HG03103 (cell line): ENCODE results near the gene DECR2.
A peak's percentile ranks its signal among the peaks of the same experiment; 100 is the strongest.
"Not testable (repeated sequence)": the region's sequence is repeated elsewhere in the genome, so short reads cannot be mapped to it uniquely, and the experiment has no call there.

Experiments used
- ATAC-seq: cut with Tn5 transposase; IDR thresholded peaks from one replicate; pipeline ENCODE4 v1.9.1; 2021; ENCODE audit warnings: low read depth; ENCODE audit not compliant: unreplicated experiment

The DECR2 gene

DNA sequence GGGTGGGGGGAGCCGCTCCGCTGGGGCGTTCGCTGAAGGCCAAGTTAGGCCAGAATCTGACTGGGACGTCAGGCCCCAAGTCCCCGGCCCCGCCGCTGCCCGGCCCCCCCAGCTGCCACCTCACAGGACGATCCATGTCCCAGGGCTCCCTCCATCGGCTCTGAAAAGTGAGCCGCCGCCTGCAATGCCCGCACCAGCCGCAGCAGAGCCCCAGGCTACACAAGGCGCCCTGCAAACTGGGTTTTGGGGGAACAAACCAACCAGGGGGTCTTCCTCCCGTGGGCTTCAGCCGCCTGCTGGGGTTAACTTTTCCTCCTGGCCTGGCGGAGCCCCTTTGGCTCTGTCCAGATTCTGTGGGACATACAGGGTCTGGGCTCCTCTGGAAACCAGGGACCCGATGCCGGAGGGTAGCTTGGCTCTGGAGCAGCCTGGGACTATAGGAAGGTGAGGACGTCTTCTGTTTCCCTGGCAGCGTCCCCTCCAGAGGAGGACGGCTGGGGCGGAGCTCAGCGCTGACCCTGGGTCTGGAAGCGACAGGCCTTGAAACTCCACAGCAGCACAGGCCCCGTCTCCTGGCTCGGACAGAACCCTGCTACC lies 3.9 kb upstream of the DECR2 start:
- no peak for ATAC-seq

DNA sequence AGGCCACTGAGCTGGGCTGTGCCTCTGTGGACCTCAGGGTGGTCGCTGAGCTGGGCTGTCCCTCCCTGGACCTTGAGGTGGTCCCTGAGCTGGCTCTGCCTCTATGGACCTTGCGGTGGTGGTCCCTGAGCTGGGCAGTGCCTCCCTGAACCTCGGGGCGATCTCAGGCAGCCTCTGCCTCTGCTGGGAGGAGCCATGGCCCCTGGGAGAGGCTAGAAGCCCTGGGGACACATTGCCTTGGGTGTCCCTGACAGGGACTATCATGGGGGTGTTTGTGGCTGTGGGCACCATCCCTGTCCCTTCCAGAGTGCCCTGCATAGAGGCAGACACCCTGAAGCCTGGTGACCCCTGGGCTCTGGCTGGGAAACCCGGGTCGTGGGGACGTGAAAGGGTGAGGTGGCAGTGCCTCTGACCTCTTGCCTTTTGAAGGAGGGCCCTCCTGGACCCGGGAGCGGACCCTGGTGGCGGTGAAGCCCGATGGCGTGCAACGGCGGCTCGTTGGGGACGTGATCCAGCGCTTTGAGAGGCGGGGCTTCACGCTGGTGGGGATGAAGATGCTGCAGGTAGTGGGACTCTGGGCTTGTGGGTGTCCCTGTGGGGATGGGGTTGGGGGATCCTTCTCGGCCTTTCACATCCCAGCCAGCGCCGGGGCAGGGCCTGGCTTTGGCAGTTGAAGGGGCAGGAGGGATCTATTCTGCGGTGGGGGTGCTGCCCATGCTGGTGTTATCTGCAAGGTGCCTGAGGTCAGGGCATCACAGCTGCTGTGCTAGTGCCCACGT lies 2.9 kb upstream of the DECR2 start:
- ATAC-seq, result no peak

DNA sequence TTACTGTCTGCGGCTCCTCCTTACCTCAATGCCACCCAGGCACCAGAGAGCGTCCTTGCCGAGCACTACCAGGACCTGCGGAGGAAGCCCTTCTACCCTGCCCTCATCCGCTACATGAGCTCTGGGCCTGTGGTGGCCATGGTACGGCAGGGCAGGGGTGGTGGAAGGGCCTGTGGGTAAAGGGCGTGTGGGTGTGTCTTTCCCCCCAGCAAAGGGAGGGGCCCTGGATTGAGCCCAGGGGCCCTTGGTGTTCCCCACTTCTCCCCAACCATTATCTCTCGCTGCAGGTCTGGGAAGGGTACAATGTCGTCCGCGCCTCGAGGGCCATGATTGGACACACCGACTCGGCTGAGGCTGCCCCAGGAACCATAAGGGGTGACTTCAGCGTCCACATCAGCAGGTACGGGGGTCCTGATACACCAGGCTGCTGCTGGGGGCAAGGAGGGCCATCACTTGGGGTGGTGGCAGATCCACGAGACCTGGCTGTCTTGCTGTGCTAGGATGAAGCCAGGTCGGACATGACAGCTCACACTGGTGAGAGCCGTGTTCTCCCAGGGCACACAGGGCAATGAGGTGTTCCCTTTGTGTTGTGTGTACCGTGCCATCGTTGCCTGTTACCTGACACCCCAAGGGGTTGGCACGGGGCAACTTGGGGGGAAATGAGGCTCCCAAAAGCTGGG lies 2.2 kb upstream of the DECR2 start:
- no peak for ATAC-seq

DNA sequence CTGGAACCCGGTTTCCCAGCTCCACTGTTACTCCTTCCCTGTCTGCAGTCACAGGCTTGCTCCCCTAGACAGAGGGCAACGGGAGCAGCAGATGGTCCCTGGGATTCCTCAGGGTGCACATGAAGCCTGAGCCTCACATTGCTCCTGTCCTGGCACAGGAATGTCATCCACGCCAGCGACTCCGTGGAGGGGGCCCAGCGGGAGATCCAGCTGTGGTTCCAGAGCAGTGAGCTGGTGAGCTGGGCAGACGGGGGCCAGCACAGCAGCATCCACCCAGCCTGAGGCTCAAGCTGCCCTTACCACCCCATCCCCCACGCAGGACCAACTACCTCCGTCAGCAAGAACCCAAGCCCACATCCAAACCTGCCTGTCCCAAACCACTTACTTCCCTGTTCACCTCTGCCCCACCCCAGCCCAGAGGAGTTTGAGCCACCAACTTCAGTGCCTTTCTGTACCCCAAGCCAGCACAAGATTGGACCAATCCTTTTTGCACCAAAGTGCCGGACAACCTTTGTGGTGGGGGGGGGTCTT lies 1.6 kb upstream of the DECR2 start:
- no peak for ATAC-seq

DNA sequence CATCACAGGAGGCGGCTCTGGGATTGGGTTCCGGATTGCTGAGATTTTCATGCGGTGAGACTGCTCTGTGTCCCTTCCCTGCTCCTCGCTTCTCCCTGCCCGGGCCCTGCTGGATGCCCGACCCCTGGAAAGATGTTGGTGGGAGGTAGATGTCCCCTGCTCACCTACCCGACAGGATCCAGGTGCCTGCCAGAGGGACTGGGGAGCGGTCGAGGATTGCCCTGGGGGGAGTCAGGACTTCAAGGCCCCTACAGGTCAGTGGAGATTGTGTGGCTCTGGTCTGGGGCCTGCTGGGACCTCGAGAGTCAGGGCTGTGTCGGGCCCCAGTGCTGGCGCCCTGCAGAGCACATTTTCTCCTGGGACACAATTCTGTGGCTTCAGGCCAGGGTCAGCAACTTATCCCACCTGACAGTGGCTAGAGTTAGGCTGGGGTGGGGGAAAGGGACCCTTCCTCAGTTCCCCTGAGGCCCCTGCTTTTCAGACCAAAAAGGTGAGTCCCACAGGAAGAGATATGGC lies 3.3 kb downstream of the DECR2 start:
- no peak for ATAC-seq

DNA sequence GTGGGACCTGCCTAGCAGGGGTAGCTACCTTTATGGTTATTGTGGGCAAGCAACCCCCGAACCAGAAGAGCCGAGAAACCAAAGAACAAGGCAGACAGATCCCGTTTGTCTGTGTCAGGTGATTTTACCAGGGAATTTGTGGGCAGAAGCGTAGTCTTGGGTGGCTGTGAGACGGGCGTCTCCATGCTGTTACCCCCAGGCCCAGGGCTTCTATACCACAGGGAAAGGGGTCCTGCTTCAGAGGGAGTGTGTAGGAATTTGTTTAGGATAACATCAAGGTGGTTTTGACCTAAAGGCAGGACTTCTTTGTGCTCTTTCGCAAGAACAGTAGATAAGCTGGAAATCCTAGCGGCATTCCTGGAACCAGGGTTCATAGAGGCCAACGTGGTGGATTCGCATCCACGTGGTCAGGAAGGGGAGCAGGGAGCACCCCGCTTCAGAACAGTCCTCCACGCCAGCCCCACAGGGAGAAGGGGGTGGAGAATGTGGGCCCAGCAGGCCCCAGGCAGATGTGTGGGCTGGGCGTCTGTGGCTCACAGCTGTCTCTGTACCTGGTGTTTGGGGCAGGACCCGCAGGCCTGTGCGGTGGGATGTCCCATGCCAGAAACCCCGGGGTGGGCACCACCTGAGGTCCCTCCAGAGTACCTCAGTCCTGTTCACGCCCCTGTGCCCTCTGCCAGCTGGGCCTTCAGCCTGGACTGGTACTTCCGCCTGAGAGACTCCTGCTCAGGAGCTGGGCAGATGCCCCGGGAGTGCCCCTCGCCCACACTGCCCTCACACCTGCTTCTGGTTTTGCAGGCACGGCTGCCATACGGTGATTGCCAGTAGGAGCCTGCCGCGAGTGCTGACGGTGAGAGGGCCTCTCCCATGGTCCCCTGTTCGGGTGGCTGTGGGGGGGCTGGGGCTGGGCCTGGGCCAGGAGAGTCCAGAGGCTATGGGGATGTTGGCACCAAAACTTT lies 4.1 kb downstream of the DECR2 start:
- ATAC-seq, result no peak

DNA sequence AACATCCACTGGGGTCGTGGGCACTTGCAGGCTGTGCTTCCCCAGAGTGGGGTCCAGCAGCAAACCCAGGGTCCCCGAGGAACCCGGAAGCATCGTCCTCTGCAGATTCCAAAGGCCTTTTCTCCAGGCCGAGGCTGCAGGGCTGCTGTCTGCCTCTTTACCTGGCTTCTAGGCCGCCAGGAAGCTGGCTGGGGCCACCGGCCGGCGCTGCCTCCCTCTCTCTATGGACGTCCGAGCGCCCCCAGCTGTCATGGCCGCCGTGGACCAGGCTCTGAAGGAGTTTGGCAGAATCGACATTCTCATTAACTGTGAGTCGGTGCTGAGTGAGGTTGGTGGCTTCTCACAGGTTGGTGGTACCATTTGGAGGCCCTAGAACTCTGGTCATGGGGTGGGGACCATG lies 5.6 kb downstream of the DECR2 start:
- no peak for ATAC-seq

DNA sequence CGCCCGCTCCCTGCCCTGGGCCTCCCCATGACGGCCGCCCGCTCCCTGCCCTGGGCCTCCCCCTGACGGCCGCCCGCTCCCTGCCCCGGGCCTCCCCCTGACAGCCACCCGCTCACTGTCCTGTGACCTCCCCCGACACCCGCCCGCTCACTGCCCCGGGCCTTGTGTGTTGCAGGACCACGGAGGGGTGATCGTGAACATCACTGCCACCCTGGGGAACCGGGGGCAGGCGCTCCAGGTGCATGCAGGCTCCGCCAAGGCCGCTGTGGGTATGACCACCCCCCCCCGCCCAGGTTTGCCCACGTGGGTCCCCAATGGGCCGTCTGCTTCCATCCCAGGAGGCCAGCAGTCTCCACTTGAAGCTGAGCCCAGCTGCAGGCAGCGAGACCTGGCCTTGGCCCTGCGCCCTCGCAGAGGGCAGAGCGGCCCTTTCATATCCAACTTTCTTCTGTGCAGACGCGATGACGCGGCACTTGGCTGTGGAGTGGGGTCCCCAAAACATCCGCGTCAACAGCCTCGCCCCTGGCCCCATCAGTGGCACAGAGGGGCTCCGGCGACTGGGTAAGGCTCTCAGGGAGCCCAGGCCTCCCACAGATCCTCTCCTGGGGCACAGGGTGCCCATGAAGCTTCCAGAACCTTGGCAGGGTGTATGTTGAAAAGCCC lies 9.0 kb downstream of the DECR2 start:
- ATAC-seq, result no peak

DNA sequence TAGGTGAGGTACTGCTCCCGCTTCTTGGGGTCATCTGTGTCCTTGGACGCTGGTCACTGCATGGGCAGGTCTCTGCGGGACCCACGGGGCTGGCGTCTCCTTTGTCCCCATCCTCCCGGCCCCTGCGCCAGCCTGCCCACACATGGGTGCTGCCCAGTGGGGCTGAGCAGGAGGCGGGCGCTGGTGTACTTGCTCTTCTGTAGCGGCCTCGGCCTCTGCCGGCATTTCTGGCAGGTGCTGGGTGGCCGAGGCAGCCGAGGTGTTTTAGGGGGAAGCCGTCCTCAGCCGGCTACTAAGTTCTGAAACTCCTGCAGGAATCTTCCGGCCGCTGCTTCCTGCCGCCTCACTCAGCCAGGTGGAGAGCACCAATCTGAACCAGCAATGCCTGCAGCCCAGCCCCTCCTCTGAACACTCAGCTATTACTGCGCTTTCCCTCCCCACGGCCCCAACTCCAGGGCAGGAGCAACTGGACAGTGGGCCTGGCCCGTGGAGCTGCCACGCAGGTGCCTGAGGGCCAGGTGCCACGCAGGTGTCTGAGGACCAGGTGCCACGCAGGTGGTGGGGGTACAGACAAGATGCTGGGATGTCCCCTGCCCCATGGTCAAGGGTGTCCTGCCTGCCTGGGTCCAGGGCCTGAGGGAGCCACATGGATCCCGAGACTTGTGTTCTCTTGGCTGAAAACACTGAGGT lies 10.0 kb downstream of the DECR2 start:
- no peak for ATAC-seq

DNA sequence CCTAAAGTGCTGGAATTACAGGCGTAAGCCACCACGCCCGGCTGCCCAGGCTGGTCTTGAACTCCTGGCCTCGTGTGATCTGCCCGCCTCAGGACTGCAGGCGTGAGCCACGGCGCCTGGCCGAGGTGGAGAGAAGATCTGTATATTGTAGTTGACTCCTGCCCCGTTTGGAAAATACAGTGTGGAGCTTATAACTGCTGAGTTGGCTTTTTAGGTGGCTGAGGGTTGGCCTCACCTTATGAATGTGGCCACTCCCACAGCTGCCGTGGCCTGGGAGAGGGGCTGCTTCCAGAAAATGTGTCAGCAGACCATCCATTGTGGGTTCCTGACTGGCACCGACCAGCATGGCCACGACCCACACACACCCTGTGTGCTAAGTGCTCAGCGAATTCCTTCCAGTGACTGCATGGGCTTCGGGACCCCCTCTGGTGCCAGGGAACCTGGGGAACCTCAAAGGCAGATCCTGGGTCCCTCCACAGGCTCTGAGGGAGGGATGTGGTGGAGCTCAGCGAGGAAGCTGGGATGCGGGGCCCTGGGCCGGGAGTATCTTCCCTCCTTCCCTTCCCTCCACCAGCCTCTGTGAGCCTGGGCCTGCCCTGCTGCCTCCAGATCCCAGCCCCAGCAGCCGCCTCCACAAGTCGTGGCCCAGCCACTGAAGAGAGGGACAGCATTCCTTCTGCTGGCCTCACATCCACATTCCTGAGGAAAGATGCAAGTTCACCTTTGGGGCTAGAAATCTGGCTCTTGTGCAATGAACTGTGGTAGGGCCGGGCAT lies 12.9 kb downstream of the DECR2 start:
- ATAC-seq, result no peak

DNA sequence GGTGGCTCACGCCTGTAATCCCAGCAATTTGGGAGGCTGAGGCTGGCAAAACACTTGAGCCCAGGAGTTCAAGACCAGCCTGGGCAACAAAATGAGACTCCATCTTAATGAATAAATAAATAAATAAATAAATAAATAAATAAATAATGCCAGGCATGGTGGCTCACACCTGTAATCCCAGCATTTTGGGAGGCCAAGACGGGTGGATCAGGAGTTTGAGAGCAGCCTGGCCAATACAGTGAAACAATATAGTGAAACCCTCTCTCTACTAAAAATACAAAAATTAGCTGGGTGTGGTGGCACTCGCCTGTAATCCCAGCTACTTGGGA lies 13.4 kb downstream of the DECR2 start:
- not testable (repeated sequence) for ATAC-seq

DNA sequence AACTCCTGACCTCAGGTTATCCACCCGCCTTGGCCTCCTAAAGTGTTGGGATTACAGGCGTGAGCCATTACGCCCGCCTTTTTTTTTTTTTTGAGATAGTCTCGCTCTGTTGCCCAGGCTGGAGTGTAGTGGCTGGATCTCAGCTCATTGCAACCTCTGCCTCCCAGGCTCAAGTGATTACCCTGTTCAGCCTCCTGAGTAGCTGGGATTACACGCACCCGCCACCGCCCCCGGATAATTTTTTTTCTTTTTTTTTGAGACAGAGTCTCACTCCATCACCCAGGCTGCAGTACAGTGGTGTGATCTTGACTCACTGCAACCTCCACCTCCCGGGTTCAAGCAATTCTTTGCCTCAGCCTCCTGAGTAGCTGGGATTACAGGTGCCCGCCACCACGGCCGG lies 20.5 kb downstream of the DECR2 start:
- not testable (repeated sequence) for ATAC-seq

DNA sequence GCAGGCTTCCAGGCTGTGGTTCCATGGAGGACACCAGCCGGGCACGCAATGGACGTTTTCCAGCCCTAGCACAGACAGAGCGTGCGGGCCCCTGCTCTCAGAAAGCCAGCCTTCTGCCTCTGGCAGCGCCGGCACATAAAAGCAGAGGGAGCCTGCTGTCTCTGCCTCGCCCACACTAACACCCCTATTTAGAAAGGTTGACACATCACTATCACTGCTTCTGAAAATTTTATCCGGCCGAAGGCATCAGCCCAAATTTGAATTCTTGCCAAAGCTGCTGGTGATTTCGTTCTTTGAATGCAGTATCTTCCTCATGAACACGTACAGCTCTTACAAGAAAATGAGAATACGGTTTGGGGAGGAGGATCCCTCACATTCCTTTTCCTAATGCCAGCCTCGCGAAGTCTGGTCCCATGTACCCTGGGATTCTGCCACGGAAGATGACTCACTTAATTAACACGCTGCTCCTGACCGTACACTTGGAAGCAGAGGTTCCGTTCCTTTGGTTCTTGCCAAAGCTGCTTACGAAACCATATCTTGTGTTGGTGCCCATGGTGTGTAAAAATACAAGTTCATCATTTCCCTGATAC lies 22.4 kb downstream of the DECR2 start:
- no peak for ATAC-seq

DNA sequence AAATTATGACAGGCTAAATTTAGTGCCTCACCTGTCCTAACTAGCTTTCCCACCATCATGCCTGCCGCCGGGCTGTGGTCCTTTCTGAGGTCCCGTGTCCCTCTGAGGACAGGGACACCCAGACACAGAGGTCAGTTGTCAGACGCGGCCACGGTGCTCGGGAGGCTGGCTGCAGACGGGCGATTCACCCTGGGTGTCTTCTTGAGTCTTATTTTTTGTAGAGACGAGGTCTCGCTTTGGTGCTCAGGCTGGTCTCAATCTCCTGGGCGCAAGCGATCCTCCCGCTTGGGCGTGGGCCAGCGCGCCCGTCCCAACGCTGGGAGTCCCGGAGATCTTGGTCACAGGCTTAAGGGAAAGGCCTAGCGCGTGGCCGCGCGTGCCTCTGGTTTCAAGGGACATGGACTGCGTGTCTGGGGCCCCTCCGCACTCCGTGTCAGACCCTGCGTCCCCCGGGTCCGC lies 23.0 kb downstream of the DECR2 start:
- no peak for ATAC-seq

DNA sequence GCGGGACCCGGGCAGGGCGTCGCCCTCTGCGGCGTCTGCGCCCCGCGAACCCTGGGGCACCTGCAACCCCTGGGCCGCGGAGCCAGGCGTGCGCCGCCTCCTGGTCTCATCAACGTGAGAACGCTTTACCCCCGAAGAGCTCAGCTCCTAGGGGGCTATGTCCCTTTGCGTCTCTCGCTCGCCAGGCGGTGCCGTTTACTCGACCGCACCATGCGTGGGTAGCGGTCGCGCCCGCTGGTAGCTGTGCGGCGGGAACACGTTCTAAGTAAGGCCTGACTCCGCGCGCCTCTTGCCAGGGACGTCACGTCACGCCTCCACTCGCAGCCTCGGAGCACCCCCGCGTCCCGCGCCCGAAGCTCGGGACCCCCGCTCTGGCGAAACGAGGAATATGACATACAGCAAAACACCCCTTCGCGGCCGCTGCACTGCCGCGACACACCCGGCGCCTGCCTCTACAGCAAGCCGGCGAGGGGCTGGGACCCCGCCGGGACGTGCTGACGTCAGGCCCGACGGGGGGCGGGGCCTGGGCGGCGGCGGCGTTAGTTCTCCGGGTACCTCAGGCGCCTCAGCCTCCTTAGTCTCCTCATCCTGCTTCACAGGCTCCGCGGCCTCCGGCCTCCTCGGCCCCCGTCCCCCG lies 23.5 kb downstream of the DECR2 start, which contains the start of gene RAB11FIP3:
TSS of gene RAB11FIP3 (plus strand) at position 568 of the 637 bp plus-strand sequence. CDS start 358 bp downstream, outside the sequence.
- peak; percentile 83 for ATAC-seq

DNA sequence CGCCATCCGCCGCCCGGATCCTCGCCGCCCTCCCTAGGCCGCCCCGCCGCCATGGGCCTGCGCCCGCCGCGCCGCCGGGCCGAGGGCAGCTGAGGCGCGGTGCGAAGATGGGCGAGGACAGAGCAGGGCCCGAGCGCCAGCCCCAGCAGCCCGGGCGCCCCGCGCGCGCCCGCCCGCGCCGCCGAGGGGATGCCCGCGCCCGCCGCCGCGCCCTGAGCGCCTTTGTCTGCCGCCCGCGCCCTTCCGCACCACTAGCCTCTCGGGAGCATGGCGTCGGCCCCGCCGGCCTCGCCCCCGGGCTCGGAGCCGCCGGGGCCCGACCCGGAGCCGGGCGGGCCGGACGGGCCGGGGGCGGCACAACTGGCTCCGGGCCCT lies 24.0 kb downstream of the DECR2 start:
- ATAC-seq, result no peak

DNA sequence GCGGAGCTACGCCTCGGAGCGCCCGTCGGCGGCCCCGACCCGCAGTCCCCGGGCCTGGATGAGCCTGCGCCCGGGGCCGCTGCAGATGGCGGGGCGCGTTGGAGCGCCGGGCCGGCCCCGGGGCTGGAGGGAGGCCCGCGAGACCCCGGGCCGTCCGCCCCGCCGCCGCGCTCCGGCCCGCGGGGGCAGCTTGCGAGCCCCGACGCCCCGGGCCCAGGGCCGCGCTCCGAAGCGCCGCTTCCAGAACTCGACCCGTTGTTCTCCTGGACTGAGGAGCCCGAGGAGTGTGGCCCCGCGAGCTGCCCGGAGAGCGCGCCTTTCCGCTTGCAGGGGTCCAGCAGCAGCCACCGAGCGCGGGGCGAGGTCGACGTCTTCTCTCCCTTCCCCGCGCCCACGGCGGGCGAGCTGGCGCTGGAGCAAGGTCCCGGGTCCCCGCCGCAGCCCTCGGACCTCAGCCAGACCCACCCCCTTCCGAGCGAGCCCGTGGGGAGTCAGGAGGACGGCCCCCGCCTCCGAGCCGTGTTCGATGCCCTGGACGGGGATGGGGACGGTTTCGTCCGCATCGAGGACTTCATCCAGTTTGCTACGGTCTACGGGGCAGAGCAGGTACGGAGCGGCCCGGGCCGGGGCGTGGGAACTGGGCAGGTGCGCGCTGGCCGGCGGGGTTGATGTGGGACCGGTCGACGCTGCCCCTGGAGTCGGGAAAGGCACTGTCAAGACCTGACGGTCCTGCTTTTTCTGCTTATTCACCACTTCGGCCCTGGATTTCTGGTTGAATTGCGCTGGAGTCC lies 24.6 kb downstream of the DECR2 start:
- ATAC-seq, result no peak
